B cell (primary cell): Measurements from ENCODE around the gene TEFM. TPM values are rescaled to one million over a fixed set of nuclear protein-coding genes. Genes with fewer than 3 reads are reported as not detected.
A peak's percentile ranks its signal among the peaks of the same experiment; 100 is the strongest.

Experiments used
- ATAC-seq: fragments of 200-7000 bp; cut with Tn5 transposase; one replicate; pipeline ENCODE4 v1.10.0; 2021; ENCODE audit warnings: low read depth, mild to moderate bottlenecking, moderate number of reproducible peaks, moderate library complexity
- CTCF ChIA-PET: fragments of 350-600 bp; sonication (Branson Sonifier 250); formaldehyde crosslinking; loops from one replicate; lab custom pipeline; 2021; ENCODE audit warnings: antibody characterized with exemption, inconsistent platforms; lab: Charles Lee
- POLR2A ChIA-PET: fragments of 350-600 bp; sonication (Branson Sonifier 250); formaldehyde crosslinking; loops from one replicate; lab custom pipeline; 2021; ENCODE audit warnings: antibody characterized with exemption; lab: Charles Lee
- DNase-seq: peaks from one replicate; pipeline ENCODE4 v3.0.0; 2013
- H2AFZ ChIP-seq: 2 replicates; pipeline ENCODE4 v1.6.1; 2012; ENCODE audit warnings: mild to moderate bottlenecking, low read depth, low read length; ENCODE audit not compliant: insufficient read depth, poor library complexity, severe bottlenecking
- H3K27ac ChIP-seq, 2 donors: 1 replicate in 1 of 2; 2 replicates in 1 of 2; pipeline ENCODE4 v1.5.1; 2012 to 2013; ENCODE audit warnings: low read length in 2 of 2, mild to moderate bottlenecking in 2 of 2, moderate library complexity in 1 of 2
- H3K27me3 ChIP-seq, 4 experiments: fragments of 200-600 bp in 1 of 4; sonication (generic) in 1 of 4; replicated peaks in 1 of 4; 1 replicate in 2 of 4; 2 replicates in 2 of 4; pipeline versions ENCODE4 v1.6.1 to v1.7.0; 2013 to 2016; ENCODE audit warnings: low read length in 3 of 4, mild to moderate bottlenecking in 2 of 4, mixed read lengths in 1 of 4, moderate library complexity in 1 of 4; ENCODE audit not compliant: insufficient read depth in 4 of 4, control insufficient read depth in 3 of 4; ENCODE audit errors: control extremely low read depth in 1 of 4
- H3K36me3 ChIP-seq, 2 experiments: replicated peaks in 1 of 2; 1 replicate in 1 of 2; 2 replicates in 1 of 2; pipeline versions ENCODE4 v1.6.1 to v1.7.1; 2013; ENCODE audit warnings: low read length in 1 of 2; ENCODE audit not compliant: insufficient read depth in 2 of 2, control insufficient read depth in 1 of 2; ENCODE audit errors: control extremely low read depth in 1 of 2, extremely low read depth in 1 of 2
- H3K4me1 ChIP-seq, 2 donors: fragments of 200-600 bp in 1 of 2; sonication (generic) in 1 of 2; 1 replicate in 1 of 2; 2 replicates in 1 of 2; pipeline versions ENCODE4 v1.5.1 to v1.6.1; 2013 to 2017; ENCODE audit warnings: low read length in 2 of 2; ENCODE audit not compliant: control insufficient read depth in 2 of 2, insufficient read depth in 2 of 2
- H3K4me2 ChIP-seq: replicated peaks from 2 replicates; pipeline ENCODE3; 2012; ENCODE audit warnings: mild to moderate bottlenecking, low read depth, low read length; ENCODE audit not compliant: poor library complexity, severe bottlenecking
- H3K4me3 ChIP-seq, 5 experiments: fragments of 200-600 bp in 1 of 5; sonication (generic) in 1 of 5; 1 replicate in 3 of 5; 2 replicates in 2 of 5; pipeline versions ENCODE4 v1.5.1 to v1.7.0; 2011 to 2016; ENCODE audit warnings: low read length in 4 of 5, mild to moderate bottlenecking in 4 of 5, low read depth in 2 of 5, control low read depth in 1 of 5, moderate library complexity in 1 of 5; ENCODE audit not compliant: insufficient read depth in 1 of 5; ENCODE audit errors: control extremely low read depth in 1 of 5, extremely low read depth in 1 of 5
- H3K79me2 ChIP-seq: fragments of 200-600 bp; sonication (generic); one replicate; pipeline ENCODE4 v1.6.0; 2016; ENCODE audit warnings: low read length; ENCODE audit not compliant: control insufficient read depth, insufficient read depth
- H3K9ac ChIP-seq: fragments of 200-600 bp; sonication (generic); 2 replicates; pipeline ENCODE4 v1.6.1; 2017; ENCODE audit warnings: mild to moderate bottlenecking, low read length, moderate library complexity
- H3K9me3 ChIP-seq, 3 donors: one replicate each; pipeline versions ENCODE4 v1.6.1 to v1.7.1; 2013; ENCODE audit warnings: low read length in 2 of 3; ENCODE audit not compliant: control insufficient read depth in 2 of 3, insufficient read depth in 1 of 3; ENCODE audit errors: control extremely low read depth in 1 of 3
- H4K20me1 ChIP-seq: 2 replicates; pipeline ENCODE4 v1.6.0; 2012; ENCODE audit warnings: mild to moderate bottlenecking, low read length; ENCODE audit not compliant: insufficient read depth, control insufficient read depth, poor library complexity, severe bottlenecking
- H3K27ac Mint-ChIP-seq: one replicate; pipeline ENCODE4 v1.8.0; 2021; ENCODE audit warnings: mixed read lengths
- H3K27me3 Mint-ChIP-seq: one replicate; pipeline ENCODE4 v1.8.0; 2021; ENCODE audit warnings: mixed read lengths
- H3K4me1 Mint-ChIP-seq: one replicate; pipeline ENCODE4 v1.8.0; 2021; ENCODE audit warnings: mixed read lengths
- H3K4me3 Mint-ChIP-seq: one replicate; pipeline ENCODE4 v1.8.0; 2021; ENCODE audit warnings: mixed read lengths
- H3K9me3 Mint-ChIP-seq: one replicate; pipeline ENCODE4 v1.8.0; 2022; ENCODE audit warnings: mixed read lengths; ENCODE audit not compliant: insufficient read depth
- WGBS: methylation state at CpG from one replicate; pipeline ENCODE4 v1.1.5; 2013; ENCODE audit warnings: missing lambda C conversion rate; ENCODE audit not compliant: insufficient coverage; 5-methylcytosine and 5-hydroxymethylcytosine counted together
- intact Hi-C: fragments of 100-400 bp; cut with micrococcal nuclease; formaldehyde crosslinking; loops from one replicate; pipeline ENCODE4 v1.10.0; 2022
- polyA plus RNA-seq: library from polyadenylated mRNA; depleted of rRNA; stranded (reverse); fragments of >200 nt; gene quantifications from 2 replicates; pipeline ENCODE4 v1.2.3, GENCODE V29; 2012
- total RNA-seq, 2 donors: library from RNA; stranded (reverse); fragments of 120-200 nt in 1 of 2; gene quantifications; 1 replicate in 1 of 2; 2 replicates in 1 of 2; pipeline versions ENCODE4 v1.2.3 to v1.2.4, GENCODE V29; 2013 to 2022
- TF ChIP-seq, protein P1 (sequence below): fragments of 200-600 bp; IDR thresholded peaks from one replicate; pipeline ENCODE4 v1.8.0; 2022; ENCODE audit warnings: antibody characterized with exemption, mild to moderate bottlenecking

The TEFM gene
- total and polyA plus RNA-seq, 2 donors (not counting 1 experiment from before 2014, with no cell fraction given) = 8.8 to 27.8 TPM

DNA sequence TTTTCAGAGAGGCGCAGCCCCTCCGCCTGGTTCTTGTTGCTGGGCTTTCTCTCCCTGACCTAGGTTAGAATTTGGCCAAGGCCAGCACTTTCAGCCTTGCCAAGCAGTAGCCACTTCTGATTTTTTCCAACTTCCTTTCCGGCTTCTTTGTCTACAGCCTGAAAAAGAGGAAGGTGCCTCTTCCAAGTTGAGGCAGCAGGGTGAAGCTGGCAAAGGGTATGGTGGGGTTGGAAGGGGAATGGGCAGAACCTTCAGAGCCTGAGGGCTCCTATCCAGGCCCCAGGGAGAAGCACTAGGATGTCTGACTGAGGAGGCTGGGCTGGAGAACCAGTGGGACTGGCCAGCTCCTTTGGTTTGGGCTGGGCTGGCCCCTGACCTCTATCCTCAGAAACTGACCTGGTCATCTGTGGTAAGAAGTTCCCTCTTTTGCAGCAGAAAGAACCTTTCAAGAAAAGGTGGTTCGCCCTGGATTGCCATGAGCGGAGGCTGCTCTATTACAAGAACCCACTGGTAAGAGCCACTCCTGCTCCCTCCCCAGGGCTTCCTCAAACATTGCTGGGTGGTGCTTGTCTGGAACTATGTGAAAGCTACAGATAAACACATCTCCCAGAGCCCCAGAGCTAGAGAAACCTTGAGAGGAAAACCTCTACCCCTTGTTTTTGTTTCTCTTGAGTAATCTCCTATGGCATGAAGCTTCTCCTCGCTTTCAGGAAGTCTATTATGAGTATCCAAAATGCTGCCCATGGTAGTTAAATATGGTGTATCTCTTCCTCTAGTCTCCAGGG is 48.2 kb upstream of the TEFM start:
- Histone ChIP-seq H2AFZ (peak overlapping the region; percentile 19), H3K27me3 (no peaks in the 10 kb centered on the region), H3K27ac (peak overlapping the region; percentile 52 to 82), H3K9me3 (no peaks in the 10 kb centered on the region), H3K4me3 (no peak overlapping the region), H3K4me1 (peaks cover 84 to 92% of the 10 kb centered on the region in 2 donors), H3K79me2 (peaks cover 9% of the 10 kb centered on the region), H4K20me1 (no peaks in the 10 kb centered on the region), H3K9ac (peak overlapping the region; percentile 9), H3K36me3 (peaks cover 0 to 3% of the 10 kb centered on the region in 2 experiments), H3K4me2 (peak overlapping the region; percentile 51)
- 90% methylated on average over 4 of the region's 6 CpGs for WGBS
- Mint-ChIP-seq H3K4me1 (peaks cover 75% of the 10 kb centered on the region), H3K27ac (peak overlapping the region; percentile 91), H3K27me3 (no peaks in the 10 kb centered on the region), H3K4me3 (peak overlapping the region; percentile 37), H3K9me3 (no peaks in the 10 kb centered on the region)
- intact Hi-C loops = loop anchor here (2.0 kb wide), 1 partner anchor 17 kb away; the partner anchor contains the start of gene RNF135
- POLR2A ChIA-PET = interaction anchor here (0.6 kb wide), 2 partner anchors 30 to 546 kb away, joined by 3 to 4 read pairs; no protein-coding TSS in a partner anchor
- DNase-seq = peak; percentile 33
- TF ChIP-seq, protein P1, sequence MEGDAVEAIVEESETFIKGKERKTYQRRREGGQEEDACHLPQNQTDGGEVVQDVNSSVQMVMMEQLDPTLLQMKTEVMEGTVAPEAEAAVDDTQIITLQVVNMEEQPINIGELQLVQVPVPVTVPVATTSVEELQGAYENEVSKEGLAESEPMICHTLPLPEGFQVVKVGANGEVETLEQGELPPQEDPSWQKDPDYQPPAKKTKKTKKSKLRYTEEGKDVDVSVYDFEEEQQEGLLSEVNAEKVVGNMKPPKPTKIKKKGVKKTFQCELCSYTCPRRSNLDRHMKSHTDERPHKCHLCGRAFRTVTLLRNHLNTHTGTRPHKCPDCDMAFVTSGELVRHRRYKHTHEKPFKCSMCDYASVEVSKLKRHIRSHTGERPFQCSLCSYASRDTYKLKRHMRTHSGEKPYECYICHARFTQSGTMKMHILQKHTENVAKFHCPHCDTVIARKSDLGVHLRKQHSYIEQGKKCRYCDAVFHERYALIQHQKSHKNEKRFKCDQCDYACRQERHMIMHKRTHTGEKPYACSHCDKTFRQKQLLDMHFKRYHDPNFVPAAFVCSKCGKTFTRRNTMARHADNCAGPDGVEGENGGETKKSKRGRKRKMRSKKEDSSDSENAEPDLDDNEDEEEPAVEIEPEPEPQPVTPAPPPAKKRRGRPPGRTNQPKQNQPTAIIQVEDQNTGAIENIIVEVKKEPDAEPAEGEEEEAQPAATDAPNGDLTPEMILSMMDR = no peak
- CTCF ChIA-PET = no interaction called here
- no peak for ATAC-seq
